22Rv1 (cell line): Measurements from ENCODE around the gene NAV3.

ENCODE experiments used
- ZFX ChIP-seq: fragments of 450-650 bp; IDR thresholded peaks from 2 replicates; pipeline ENCODE4 v1.6.1; 2017; ENCODE audit warnings: antibody characterized with exemption, borderline replicate concordance
- TF ChIP-seq, protein P1 (sequence below): fragments of 450-650 bp; IDR thresholded peaks from 2 replicates; pipeline ENCODE4 v1.5.1; 2017; ENCODE audit warnings: mild to moderate bottlenecking

DNA sequence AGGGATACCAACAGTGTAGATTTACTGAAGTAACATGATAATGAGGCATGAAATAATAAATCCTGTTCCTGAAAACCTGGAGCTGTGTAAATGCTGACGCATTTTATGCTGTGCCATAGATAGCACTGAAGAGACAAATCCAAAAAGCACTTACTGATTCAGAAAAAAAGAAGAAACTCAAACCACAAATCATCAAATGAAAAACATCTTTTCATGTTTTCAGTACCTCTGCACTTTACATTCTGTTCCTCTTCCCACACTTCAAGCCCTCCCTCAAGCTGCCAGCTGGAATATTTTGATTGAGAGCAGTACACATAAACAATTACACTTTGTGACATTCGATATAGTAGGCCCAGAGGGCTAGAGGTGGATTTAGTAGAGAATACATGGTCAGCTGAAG lies 362.3 kb downstream of the NAV3 start:
- TF ChIP-seq, protein P1, sequence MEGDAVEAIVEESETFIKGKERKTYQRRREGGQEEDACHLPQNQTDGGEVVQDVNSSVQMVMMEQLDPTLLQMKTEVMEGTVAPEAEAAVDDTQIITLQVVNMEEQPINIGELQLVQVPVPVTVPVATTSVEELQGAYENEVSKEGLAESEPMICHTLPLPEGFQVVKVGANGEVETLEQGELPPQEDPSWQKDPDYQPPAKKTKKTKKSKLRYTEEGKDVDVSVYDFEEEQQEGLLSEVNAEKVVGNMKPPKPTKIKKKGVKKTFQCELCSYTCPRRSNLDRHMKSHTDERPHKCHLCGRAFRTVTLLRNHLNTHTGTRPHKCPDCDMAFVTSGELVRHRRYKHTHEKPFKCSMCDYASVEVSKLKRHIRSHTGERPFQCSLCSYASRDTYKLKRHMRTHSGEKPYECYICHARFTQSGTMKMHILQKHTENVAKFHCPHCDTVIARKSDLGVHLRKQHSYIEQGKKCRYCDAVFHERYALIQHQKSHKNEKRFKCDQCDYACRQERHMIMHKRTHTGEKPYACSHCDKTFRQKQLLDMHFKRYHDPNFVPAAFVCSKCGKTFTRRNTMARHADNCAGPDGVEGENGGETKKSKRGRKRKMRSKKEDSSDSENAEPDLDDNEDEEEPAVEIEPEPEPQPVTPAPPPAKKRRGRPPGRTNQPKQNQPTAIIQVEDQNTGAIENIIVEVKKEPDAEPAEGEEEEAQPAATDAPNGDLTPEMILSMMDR: no peak
- TF ChIP-seq ZFX: no peak
